Skeletal muscle satellite cell (primary cell): ENCODE measurements around the gene WASF2.

Source experiments
- H3K27me3 ChIP-seq: 2 replicates; pipeline ENCODE4 v1.7.0; 2013; ENCODE audit warnings: low read length; ENCODE audit not compliant: control insufficient read depth, insufficient read depth
- H3K36me3 ChIP-seq: 2 replicates; pipeline ENCODE4 v1.7.0; 2013; ENCODE audit warnings: mild to moderate bottlenecking, control low read depth, low read length; ENCODE audit not compliant: insufficient read depth
- H3K4me1 ChIP-seq: 2 replicates; pipeline ENCODE4 v1.7.0; 2013; ENCODE audit warnings: low read length; ENCODE audit not compliant: control insufficient read depth, insufficient read depth
- H3K4me2 ChIP-seq: 2 replicates; pipeline ENCODE4 v1.7.0; 2013; ENCODE audit warnings: mild to moderate bottlenecking, low read length
- H3K4me3 ChIP-seq: 2 replicates; pipeline ENCODE4 v1.7.0; 2013; ENCODE audit warnings: low read length
- H3K9ac ChIP-seq: 2 replicates; pipeline ENCODE4 v1.7.0; 2013; ENCODE audit warnings: mild to moderate bottlenecking, low read depth, low read length, moderate library complexity
- H3K9me3 ChIP-seq: replicated peaks from 2 replicates; pipeline ENCODE4 v1.7.0; 2013; ENCODE audit warnings: mild to moderate bottlenecking, control low read depth, low read length

WASF2 gene

DNA sequence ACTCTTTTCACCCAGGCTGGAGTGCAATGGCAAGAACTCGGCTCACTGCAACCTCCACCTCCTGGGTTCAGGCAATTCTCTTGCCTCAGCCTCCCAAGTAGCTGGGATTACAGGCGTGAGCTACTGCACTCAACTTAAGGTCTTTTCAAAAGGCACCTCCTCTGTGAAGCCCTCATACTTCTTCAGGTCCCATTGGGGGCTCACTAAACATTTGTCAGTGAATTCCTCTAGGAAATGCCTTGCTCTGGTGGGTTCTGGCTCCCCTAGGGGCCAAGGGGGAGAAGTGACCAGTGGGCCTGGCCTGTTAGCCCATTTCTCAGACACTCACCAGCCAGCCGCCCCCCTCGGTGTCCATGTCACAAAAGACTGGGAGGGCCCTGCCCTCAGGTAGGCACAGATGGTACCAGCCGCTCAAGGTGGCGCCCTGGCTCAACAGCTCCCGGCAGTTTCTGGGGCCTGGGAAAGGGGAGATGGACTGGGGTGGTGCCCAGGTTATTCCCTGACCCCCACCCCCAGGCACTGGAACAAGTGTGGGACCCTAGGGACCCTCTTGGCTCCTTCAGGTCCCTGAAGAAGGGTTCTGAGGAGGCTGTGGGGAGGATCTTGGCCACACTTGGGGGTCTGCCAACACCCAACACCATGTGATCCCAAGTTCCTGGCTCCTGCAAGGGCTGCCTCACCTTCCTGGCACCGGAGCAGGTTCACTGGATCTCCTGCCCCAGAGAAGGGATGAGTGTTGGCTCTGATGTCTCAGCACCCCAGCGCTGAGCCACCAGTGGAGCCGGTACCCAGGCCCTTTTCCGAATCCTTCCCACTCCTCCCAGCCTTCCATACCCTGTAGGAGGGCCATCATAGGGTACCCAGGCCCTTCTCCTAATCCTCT lies 116.9 kb downstream of the WASF2 start:
- no peak overlapping the region for H3K4me3 ChIP-seq
- no peaks in the 10 kb centered on the region for H3K9me3 ChIP-seq
- peaks cover 6% of the 10 kb centered on the region for H3K27me3 ChIP-seq
- no peak overlapping the region for H3K9ac ChIP-seq
- H3K36me3 ChIP-seq = no peaks in the 10 kb centered on the region
- H3K4me2 ChIP-seq = no peak overlapping the region
- H3K4me1 ChIP-seq = no peaks in the 10 kb centered on the region

DNA sequence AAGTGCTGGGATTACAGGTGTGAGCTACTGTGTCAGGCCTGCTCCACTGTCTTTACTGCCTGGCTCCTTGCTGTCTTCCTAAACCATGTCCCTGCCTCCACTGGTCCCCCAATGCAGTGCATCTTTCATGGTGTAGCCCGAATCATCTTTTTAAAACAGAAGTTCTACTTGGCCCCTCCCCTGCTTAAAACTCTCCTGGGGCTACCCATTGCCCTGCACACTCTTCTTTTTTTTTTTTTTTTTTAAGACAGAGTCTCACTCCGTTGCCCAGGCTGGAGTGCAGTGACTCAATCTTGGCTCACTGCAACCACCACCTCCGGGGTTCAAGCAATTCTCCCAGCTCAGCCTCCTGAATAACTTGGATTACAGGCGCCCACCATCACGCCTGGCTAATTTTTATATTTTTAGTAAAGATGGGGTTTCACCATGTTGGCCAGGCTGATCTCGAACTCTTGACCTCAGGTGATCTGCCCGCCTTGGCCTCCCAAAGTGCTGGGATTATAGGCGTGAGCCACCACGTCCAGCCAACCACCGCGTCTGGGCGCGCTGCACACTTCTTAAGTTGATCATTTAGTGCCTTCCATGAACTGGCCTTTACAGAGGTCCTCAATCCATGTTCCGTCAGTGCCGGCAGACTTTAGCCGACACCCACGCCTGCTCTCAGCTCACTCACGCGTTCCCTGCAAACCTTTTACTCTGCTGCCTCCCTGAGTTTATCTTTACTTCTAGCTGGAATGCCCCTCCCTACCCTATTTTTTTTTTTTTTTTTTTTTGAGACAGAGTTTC lies 117.8 kb downstream of the WASF2 start:
- Histone ChIP-seq H3K9me3 (no peaks in the 10 kb centered on the region), H3K4me3 (no peak overlapping the region), H3K9ac (no peak overlapping the region), H3K4me2 (no peak overlapping the region), H3K36me3 (no peaks in the 10 kb centered on the region), H3K4me1 (peaks cover 3% of the 10 kb centered on the region), H3K27me3 (peaks cover 6% of the 10 kb centered on the region)

DNA sequence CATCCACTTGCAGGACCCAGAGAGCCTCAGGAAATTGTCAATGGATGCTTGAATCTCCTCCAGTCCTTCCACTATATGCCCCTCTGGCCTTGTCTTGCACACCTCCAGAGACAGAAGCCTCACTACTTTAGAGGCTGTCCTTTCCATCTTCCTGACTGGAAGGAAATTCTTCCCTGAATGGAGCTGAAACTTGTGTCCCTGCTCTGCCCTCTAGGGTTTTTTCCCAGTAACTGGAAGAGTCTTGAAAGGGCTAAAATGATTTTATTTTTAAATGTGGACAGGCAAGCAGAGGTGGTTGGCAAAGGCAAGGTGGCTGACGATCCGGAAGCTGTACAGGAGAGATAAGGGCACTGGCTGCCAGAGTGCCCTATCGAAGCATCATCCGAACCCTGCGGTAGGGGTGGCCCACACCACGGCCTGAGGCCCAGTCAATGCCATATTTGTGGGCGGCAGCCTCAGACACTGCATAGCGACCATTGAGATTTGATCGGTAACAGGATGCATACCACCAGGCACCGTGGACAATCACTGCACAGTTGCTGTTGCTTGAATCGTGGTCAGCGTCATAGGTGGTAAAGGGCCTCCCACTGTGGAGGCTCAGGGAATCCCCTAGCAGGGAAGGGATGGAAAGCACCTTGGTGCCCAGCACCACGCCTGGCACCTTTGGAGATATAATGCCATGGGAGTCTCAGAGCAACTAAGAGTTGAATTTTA lies 120.9 kb downstream of the WASF2 start:
- peaks cover 4% of the 10 kb centered on the region for H3K36me3 ChIP-seq
- no peaks in the 10 kb centered on the region for H3K27me3 ChIP-seq
- peaks cover 15% of the 10 kb centered on the region for H3K4me1 ChIP-seq
- no peaks in the 10 kb centered on the region for H3K9me3 ChIP-seq
- H3K4me2 ChIP-seq = no peak overlapping the region
- no peak overlapping the region for H3K9ac ChIP-seq
- no peak overlapping the region for H3K4me3 ChIP-seq

DNA sequence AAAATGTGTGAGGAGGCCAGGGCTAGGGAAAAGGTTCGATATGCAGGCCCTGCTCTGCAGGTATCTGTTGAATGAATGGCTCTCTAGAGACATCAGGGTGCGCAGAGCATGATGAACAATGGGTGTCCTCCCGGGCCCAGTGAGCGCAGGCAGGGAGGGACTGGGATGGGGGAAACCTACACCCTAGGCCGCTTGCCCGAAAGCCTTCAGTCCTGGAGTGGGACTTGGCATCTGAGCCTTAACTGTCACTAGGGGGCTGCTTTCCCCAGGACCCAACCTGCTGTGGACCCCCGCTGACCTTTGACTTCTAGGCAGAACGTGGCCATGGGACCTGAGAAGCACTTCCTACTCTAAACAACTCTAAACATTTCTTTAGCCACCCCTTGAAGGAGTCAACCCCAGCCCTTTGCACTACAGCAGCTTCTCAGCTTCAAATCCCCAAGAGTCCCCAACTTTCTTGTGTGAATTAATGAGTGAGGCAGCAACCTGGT lies 122.8 kb downstream of the WASF2 start:
- H3K4me1 ChIP-seq = peaks cover 15% of the 10 kb centered on the region
- peak overlapping the region; percentile 92 for H3K4me2 ChIP-seq
- peak overlapping the region; percentile 96 for H3K9ac ChIP-seq
- H3K9me3 ChIP-seq = no peaks in the 10 kb centered on the region
- peak overlapping the region; percentile 96 for H3K4me3 ChIP-seq
- H3K27me3 ChIP-seq = no peaks in the 10 kb centered on the region
- peaks cover 22% of the 10 kb centered on the region for H3K36me3 ChIP-seq

DNA sequence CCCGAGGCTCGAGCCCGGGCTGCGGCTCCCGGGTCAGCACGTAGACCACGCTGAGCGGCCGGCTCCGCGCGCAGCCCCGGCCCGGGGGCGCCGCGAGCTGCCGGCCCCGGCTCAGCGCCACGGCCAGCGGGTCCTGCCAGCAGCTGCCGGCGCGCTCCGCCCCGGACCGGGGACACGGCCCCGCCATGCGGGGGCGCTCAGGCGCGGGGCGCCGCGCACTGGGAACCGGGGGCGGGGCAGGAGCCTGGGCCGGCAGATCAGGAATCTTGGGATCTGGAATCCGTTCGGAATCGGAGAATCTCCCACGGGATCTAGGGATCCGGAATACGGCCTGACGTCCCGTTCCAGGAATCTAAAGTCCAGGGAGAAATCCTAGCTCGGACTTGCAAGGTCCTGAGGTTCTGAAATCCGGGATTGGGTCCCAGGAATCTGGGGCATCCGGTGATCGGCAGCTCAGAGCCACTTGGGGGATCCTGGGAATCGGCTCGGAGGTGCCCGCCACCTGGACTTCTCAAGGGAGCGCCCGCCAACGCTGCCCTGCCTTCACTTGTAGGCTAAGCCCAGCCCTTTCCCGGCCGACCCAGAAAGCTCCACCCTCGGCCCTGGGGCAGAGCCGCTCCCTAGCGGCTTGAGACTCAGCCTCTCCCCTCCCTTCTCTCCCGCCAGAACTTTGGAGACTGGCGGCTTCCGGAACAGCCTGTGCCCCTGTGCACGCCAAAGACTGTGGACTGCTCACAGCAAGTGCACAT lies 123.4 kb downstream of the WASF2 start, which contains the start of gene MAP3K6:
Gene MAP3K6 (minus strand): TSS at position 551 of the 749 bp plus-strand sequence. CDS start 364 bp downstream, at position 187.
- peaks cover 15% of the 10 kb centered on the region for H3K4me1 ChIP-seq
- H3K27me3 ChIP-seq = no peaks in the 10 kb centered on the region
- peak within 1 kb of the TSS; percentile 96 for H3K9ac ChIP-seq
- H3K9me3 ChIP-seq = no peaks in the 10 kb centered on the region
- peak within 1 kb of the TSS; percentile 96 for H3K4me3 ChIP-seq
- peak within 1 kb of the TSS; percentile 92 for H3K4me2 ChIP-seq
- peaks cover 28% of the 10 kb centered on the region for H3K36me3 ChIP-seq

DNA sequence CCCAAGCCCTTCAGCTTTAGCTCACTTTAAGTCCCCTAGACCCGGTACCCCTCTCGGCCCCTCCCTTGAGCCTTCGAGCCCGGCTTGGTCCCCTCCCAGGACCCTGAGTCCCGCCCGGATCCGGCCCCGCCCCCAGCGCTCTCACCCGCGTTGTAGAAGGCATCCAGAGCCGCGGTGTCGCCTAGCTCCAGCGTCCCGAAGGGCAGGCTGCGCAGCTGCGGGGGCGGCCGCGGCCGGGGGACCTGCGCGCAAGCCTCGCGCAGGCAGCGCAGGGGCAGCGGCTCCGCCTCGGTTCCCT lies 123.9 kb downstream of the WASF2 start:
- H3K4me2 ChIP-seq = peak overlapping the region; percentile 92
- H3K27me3 ChIP-seq = no peaks in the 10 kb centered on the region
- H3K9ac ChIP-seq = peak overlapping the region; percentile 96
- no peaks in the 10 kb centered on the region for H3K9me3 ChIP-seq
- H3K4me1 ChIP-seq = peaks cover 15% of the 10 kb centered on the region
- H3K4me3 ChIP-seq = peak overlapping the region; percentile 96
- peaks cover 33% of the 10 kb centered on the region for H3K36me3 ChIP-seq

DNA sequence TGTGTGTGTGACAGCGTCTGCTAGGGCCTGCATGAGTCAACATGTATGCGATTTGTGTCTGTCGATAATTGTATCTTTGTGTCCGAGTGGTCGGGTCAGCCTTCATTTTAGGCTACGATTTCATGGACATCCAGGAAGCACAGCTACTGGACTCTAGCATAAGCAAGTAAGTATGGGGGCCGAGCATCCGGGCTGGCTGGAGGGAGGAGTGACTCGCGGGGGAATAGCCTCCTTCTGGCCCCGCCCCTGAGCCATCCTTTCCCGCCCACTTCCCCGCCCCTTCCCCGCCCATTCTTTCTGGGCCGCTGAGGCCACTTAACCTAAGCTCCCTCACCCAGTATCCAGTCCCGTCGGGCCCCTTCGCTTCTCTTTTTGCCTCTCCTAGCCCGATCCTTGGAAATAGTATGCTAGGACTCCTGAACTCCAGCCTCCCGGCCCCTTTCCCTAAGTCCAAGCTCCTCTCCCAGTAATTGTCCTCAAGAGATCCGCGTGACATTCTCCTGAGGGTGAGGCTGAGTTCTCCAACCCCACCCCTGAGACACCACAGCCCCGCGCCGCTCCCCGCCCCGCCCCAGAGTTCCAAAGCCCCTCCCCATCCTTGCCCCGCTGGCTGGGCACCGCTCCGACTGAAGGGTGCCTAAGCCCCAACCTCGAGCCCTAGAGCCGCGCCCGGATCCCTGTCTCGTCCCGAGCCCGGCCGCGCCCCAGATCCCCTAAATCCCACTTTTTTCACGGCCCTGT lies 124.4 kb downstream of the WASF2 start:
- H3K9me3 ChIP-seq = no peaks in the 10 kb centered on the region

DNA sequence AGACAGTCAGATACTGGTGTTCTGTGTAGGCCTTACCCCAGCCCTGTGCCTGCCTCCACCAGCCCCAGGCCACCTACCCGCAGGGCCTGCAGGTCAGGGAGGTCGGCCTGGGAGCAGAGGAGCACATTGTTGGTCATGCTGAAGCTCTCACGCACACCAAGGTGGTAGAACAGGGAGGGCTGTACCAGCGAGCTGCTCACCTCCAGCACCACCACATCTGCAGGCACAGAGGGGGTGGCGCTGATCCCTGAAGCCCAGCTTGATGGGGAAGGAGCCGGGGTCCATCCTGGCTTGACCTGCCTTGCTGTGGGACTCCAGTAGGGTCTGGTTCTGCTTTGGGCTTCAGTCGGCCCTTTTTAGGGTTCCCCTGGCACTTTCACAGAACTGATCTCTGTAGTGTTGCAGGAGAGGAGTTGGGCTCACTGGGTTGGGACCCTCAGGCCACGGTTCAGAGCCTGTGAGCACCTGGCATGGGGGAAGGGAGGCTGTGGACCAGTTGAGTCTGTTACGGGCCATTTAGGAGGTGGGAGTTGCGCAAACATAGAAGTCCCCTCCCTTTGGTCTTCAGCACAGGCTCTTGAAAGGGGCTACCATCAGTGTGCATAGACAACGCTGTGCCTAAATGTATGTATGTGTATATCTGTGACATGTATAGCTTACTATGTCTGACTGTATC lies 125.1 kb downstream of the WASF2 start:
- peak overlapping the region; percentile 96 for H3K9ac ChIP-seq
- peak overlapping the region; percentile 92 for H3K4me2 ChIP-seq
- H3K4me3 ChIP-seq = peak overlapping the region; percentile 96
- no peaks in the 10 kb centered on the region for H3K27me3 ChIP-seq
- peaks cover 15% of the 10 kb centered on the region for H3K4me1 ChIP-seq
- H3K36me3 ChIP-seq = peaks cover 42% of the 10 kb centered on the region
- H3K9me3 ChIP-seq = no peaks in the 10 kb centered on the region

More for the DNA sequence above, 124.4 kb downstream of the WASF2 start:
- Histone ChIP-seq H3K9ac (peak overlapping the region; percentile 96), H3K4me1 (peaks cover 15% of the 10 kb centered on the region), H3K36me3 (peaks cover 38% of the 10 kb centered on the region), H3K27me3 (no peaks in the 10 kb centered on the region), H3K4me2 (peak overlapping the region; percentile 92), H3K4me3 (peak overlapping the region; percentile 96)

DNA sequence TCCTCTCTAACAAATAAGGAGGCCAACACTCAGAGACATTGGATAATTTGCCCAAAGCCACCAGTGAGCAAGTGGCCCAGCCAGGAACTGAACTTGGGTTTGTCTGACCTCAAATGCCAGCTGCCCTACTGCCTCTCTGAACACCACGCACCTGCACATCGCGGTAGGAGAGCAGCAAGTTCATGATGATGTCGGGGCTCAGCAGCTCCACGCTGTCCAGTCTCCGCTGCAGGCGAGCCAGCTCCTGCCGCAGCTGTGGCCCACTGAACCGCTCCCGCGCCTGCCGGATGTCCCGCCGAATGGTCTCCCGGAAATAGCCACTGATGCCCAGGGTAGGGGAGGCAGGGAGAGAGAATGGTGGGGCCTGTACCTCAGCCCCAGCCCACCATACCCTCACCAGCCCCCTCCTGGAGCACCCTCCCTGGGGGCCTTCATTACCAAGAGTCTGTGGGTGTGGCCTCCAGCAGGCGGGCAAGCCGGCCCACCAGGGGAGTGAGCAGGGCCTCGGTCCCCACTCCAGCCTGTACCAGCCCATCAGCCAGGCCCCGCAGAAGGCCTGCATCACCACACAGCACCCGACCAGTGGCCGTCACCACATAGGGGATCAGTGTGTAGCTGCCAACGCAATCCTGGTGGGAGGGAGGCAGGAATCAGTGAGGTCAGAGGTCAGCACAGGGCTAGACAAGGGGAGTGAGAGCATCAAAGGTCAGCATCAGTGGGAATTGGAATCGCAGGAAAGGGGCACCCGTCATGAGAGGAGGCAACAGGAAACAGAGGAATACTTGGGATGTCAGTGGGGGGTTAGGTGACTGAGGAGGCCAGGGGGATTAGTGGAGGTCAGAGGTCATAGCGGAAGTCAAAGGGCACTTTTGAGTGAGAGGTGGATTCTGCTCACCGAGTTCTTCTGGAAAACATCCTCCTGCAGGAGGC lies 125.9 kb downstream of the WASF2 start:
- H3K27me3 ChIP-seq = no peaks in the 10 kb centered on the region
- no peaks in the 10 kb centered on the region for H3K9me3 ChIP-seq
- H3K36me3 ChIP-seq = peaks cover 50% of the 10 kb centered on the region
- no peak overlapping the region for H3K4me2 ChIP-seq
- no peak overlapping the region for H3K4me3 ChIP-seq
- H3K9ac ChIP-seq = no peak overlapping the region
- peaks cover 15% of the 10 kb centered on the region for H3K4me1 ChIP-seq
